Measurements from ENCODE around the gene ABHD17A. TPM values are rescaled to one million over a fixed set of nuclear protein-coding genes. Genes with fewer than 3 reads are reported as not detected.

ABHD17A gene
- total RNA-seq, 1 experiment from 2014 or later, result 47.5 TPM

GRCh38 chr19:1868971-1869370, 16.3 kb downstream of the ABHD17A start:
- no peak for DNase-seq
- Mint-ChIP-seq H3K27ac (no peak overlapping the region; a peak in 1 of 7 replicates), H3K4me1 (peaks cover 2 to 5% of the 10 kb centered on the region in 2 experiments), H3K27me3 (ENCODE audit: low read depth) (no peaks in the 10 kb centered on the region), H3K4me3 (no peak overlapping the region), H3K9me3 (no peaks in the 10 kb centered on the region), H3K36me3 (ENCODE audit: insufficient read depth in 1 of 3, low read depth in 3 of 3) (peaks cover 0 to 9% (median 2%) of the 10 kb centered on the region in 3 experiments; a peak in 3 of 7 replicates)
- H2BK120ac ChIP-seq (ENCODE audit: low read depth, low read length, poor library complexity, severe bottlenecking), result no peak overlapping the region
- H4K5ac ChIP-seq (ENCODE audit: insufficient read length, low read depth, low read length), result no peak overlapping the region
- H3K14ac ChIP-seq (ENCODE audit: insufficient read depth, low read length), result no peak overlapping the region
- H3K23me2 ChIP-seq (ENCODE audit: insufficient read length, low read depth, low read length, poor library complexity, severe bottlenecking), result peaks cover 4% of the 10 kb centered on the region
- no peak overlapping the region for H3K4me2 ChIP-seq (ENCODE audit: insufficient read depth, insufficient read length, low read length)
- H2BK15ac ChIP-seq (ENCODE audit: low read depth, low read length), result no peak overlapping the region
- no peak overlapping the region for H2BK20ac ChIP-seq (ENCODE audit: low read depth, low read length, poor library complexity, severe bottlenecking)
- no peak overlapping the region for H2BK5ac ChIP-seq (ENCODE audit: insufficient read length, low read length)
- no peak for TF ChIP-seq CTCF (conservative IDR thresholded peaks at IDR 0.05)
- H3K79me1 ChIP-seq (ENCODE audit: insufficient read depth, low read depth, low read length, poor library complexity, severe bottlenecking), result peaks cover 10% of the 10 kb centered on the region
- H4K91ac ChIP-seq (ENCODE audit: insufficient read length, low read depth, low read length), result no peak overlapping the region
- no peak overlapping the region for H3K56ac ChIP-seq (ENCODE audit: insufficient read length, low read depth, low read length)
- H2AFZ ChIP-seq (ENCODE audit: low read length), result no peak overlapping the region
- H2AK5ac ChIP-seq (ENCODE audit: insufficient read length, low read length), result no peak overlapping the region
- H3K9ac ChIP-seq (ENCODE audit: extremely low read depth, insufficient read length, low read length), result no peak overlapping the region
- H3K23ac ChIP-seq (ENCODE audit: insufficient read length, low read depth, low read length), result no peak overlapping the region
- peaks cover 3% of the 10 kb centered on the region for H4K20me1 ChIP-seq (ENCODE audit: control insufficient read depth, insufficient read depth, insufficient read length)
- no CpG with 5 or more reads among the region's 7 CpGs for WGBS (ENCODE audit: extremely low coverage, insufficient read length, low lambda C conversion rate)
- H4K8ac ChIP-seq (replicated peaks; ENCODE audit: insufficient read length, low read depth, low read length), result no peak overlapping the region
- no peaks in the 10 kb centered on the region for H3K79me2 ChIP-seq (ENCODE audit: insufficient read depth, low read length)
- no peaks in the 10 kb centered on the region for H3K27me3 ChIP-seq (ENCODE audit: insufficient read depth, low read length)
- H3K4me1 ChIP-seq (ENCODE audit: insufficient read depth, low read length), result no peaks in the 10 kb centered on the region; the same call in 1 of the 2 replicates
- no peak overlapping the region for H2BK12ac ChIP-seq (ENCODE audit: insufficient read length, low read depth, low read length)
- no peak overlapping the region for H3T11ph ChIP-seq (ENCODE audit: low read length)
- H3K9me3 ChIP-seq (ENCODE audit: control insufficient read depth, low read depth, low read length), result no peaks in the 10 kb centered on the region
- no peak overlapping the region for H3K4ac ChIP-seq (ENCODE audit: low read depth, low read length)
- H3K27ac ChIP-seq (ENCODE audit: insufficient read length, low read depth, low read length), result no peak overlapping the region
- no peak overlapping the region for H3K18ac ChIP-seq (ENCODE audit: insufficient read length, low read depth, low read length)
